Endothelial cell of umbilical vein (primary cell): ENCODE data around the gene CFAP46.

Experiments used
- CTCF ChIP-seq, 2 donors: IDR thresholded peaks; 1 replicate in 1 of 2; 2 replicates in 1 of 2; pipeline ENCODE4 v1.5.1; 2011; ENCODE audit warnings: low read length in 2 of 2, mild to moderate bottlenecking in 2 of 2, moderate library complexity in 2 of 2, control low read depth in 1 of 2, inconsistent platforms in 1 of 2, low read depth in 1 of 2; ENCODE audit not compliant: insufficient read depth in 1 of 2; ENCODE audit errors: extremely low read depth in 1 of 2
- EZH2 ChIP-seq: IDR thresholded peaks from 2 replicates; pipeline ENCODE4 v1.6.1; 2012; ENCODE audit warnings: borderline replicate concordance, low read depth, mild to moderate bottlenecking, moderate library complexity, low read length, inconsistent platforms; ENCODE audit not compliant: severe bottlenecking
- POLR2A ChIP-seq: IDR thresholded peaks from 2 replicates; pipeline ENCODE4 v1.6.1; 2012; ENCODE audit warnings: low read depth, mild to moderate bottlenecking, control low read depth, low read length
- POLR2AphosphoS5 ChIP-seq: IDR thresholded peaks from 2 replicates; pipeline ENCODE4 v1.6.1; 2012; ENCODE audit warnings: low read depth, mild to moderate bottlenecking, control low read depth, low read length, moderate library complexity; ENCODE audit not compliant: insufficient read depth

GRCh38 chr10:132937861-132938260 is 4.5 kb downstream of the CFAP46 start:
- no peak for TF ChIP-seq EZH2
- no peak for TF ChIP-seq CTCF (IDR thresholded peaks at IDR 0.05; ENCODE audit: extremely low read depth in 1 of 2, insufficient read depth in 1 of 2, low read depth in 1 of 2, low read length in 2 of 2)
- TF ChIP-seq POLR2AphosphoS5: no peak
- no peak for TF ChIP-seq POLR2A
